GM21723 (cell line): ENCODE data around the gene COL24A1.
A peak's percentile ranks its signal among the peaks of the same experiment; 100 is the strongest.
"Not testable (repeated sequence)": the region's sequence is repeated elsewhere in the genome, so short reads cannot be mapped to it uniquely, and the experiment has no call there.

ENCODE experiments used
- ATAC-seq: cut with Tn5 transposase; IDR thresholded peaks from one replicate; pipeline ENCODE4 v1.9.1; 2021; ENCODE audit warnings: mild to moderate bottlenecking, moderate library complexity; ENCODE audit not compliant: unreplicated experiment

Gene COL24A1

GRCh38 chr1:86084998-86085397 is 71.6 kb downstream of the COL24A1 start:
- no peak for ATAC-seq

- ATAC-seq = no peak
These were observed 74.4 kb downstream of the COL24A1 start for GRCh38 chr1:86082183-86082582.

GRCh38 chr1:86072474-86072873 is 84.1 kb downstream of the COL24A1 start:
- not testable (repeated sequence) for ATAC-seq

GRCh38 chr1:86071870-86072269 is 84.7 kb downstream of the COL24A1 start:
- not testable (repeated sequence) for ATAC-seq

- no peak for ATAC-seq
These were observed 86.8 kb downstream of the COL24A1 start for GRCh38 chr1:86069757-86070145.

GRCh38 chr1:86068841-86069756 is 87.5 kb downstream of the COL24A1 start:
- no peak for ATAC-seq

- no peak for ATAC-seq
These were observed 88.3 kb downstream of the COL24A1 start for GRCh38 chr1:86068271-86068721.

- ATAC-seq = no peak
These were observed 88.9 kb downstream of the COL24A1 start for GRCh38 chr1:86067626-86068025.

GRCh38 chr1:86064899-86065298 is 91.7 kb downstream of the COL24A1 start:
- no peak for ATAC-seq

- no peak for ATAC-seq
These were observed 92.9 kb downstream of the COL24A1 start for GRCh38 chr1:86063721-86064120.

GRCh38 chr1:86062453-86062852 is 94.1 kb downstream of the COL24A1 start:
- ATAC-seq = no peak

GRCh38 chr1:86061551-86061990 is 95.0 kb downstream of the COL24A1 start:
- peak; percentile 75 for ATAC-seq

GRCh38 chr1:86054396-86054795 is 102.2 kb downstream of the COL24A1 start:
- ATAC-seq = no peak

GRCh38 chr1:86052948-86053698 is 103.4 kb downstream of the COL24A1 start:
- peak; percentile 55 for ATAC-seq

- ATAC-seq = no peak
These were observed 121.5 kb downstream of the COL24A1 start for GRCh38 chr1:86035101-86035500.

- no peak for ATAC-seq
These were observed 126.4 kb downstream of the COL24A1 start for GRCh38 chr1:86030180-86030579.

- ATAC-seq = peak; percentile 46
These were observed 138.2 kb downstream of the COL24A1 start for GRCh38 chr1:86018283-86018923.

- ATAC-seq = peak; percentile 79
These were observed 140.4 kb downstream of the COL24A1 start for GRCh38 chr1:86016076-86016759.

- ATAC-seq = no peak
These were observed 141.2 kb downstream of the COL24A1 start for GRCh38 chr1:86015375-86015774.

GRCh38 chr1:86000601-86001000 is 156.0 kb downstream of the COL24A1 start:
- ATAC-seq = no peak
